MM.1S (cell line): ENCODE results near the gene LDLR.

Experiments used
- DNase-seq: peaks from one replicate; pipeline ENCODE4 v3.0.0-alpha.2; 2015
- H2AFZ ChIP-seq: fragments of 300-600 bp; sonication (generic); 2 replicates; pipeline ENCODE4 v1.6.0; 2016; ENCODE audit warnings: antibody characterized with exemption, low read length
- H3F3A ChIP-seq: fragments of 300-600 bp; sonication (generic); 2 replicates; pipeline ENCODE4 v1.6.1; 2016; ENCODE audit warnings: mild to moderate bottlenecking, antibody characterized with exemption, low read length, moderate library complexity, mixed read lengths; ENCODE audit not compliant: insufficient read depth
- H3K27ac ChIP-seq: fragments of 300-600 bp; sonication (generic); 2 replicates; pipeline ENCODE4 v1.5.1; 2016; ENCODE audit warnings: mild to moderate bottlenecking, low read length
- H3K27me3 ChIP-seq: fragments of 300-600 bp; sonication (generic); replicated peaks from 2 replicates; pipeline ENCODE4 v1.6.0; 2016; ENCODE audit warnings: low read length; ENCODE audit not compliant: insufficient read depth
- H3K36me3 ChIP-seq: fragments of 300-600 bp; sonication (generic); replicated peaks from 2 replicates; pipeline ENCODE4 v1.6.1; 2016; ENCODE audit warnings: mild to moderate bottlenecking, low read length, mixed read lengths; ENCODE audit not compliant: insufficient read depth
- H3K4me1 ChIP-seq: fragments of 300-600 bp; sonication (generic); 2 replicates; pipeline ENCODE4 v1.6.1; 2016; ENCODE audit warnings: low read length, mixed read lengths
- H3K4me2 ChIP-seq: fragments of 300-600 bp; sonication (generic); 2 replicates; pipeline ENCODE4 v1.6.0; 2016; ENCODE audit warnings: low read depth, low read length
- H3K4me3 ChIP-seq: fragments of 300-600 bp; sonication (generic); 2 replicates; pipeline ENCODE4 v1.5.1; 2016; ENCODE audit warnings: low read length, mixed read lengths
- H3K79me2 ChIP-seq: fragments of 300-600 bp; sonication (generic); 2 replicates; pipeline ENCODE4 v1.6.1; 2016; ENCODE audit warnings: mixed run types, low read length, mixed read lengths
- H3K9ac ChIP-seq: fragments of 300-600 bp; sonication (generic); 2 replicates; pipeline ENCODE4 v1.6.1; 2016; ENCODE audit warnings: low read length, mixed read lengths
- H3K9me2 ChIP-seq: fragments of 300-600 bp; sonication (generic); replicated peaks from 2 replicates; pipeline ENCODE4 v1.6.1; 2016; ENCODE audit warnings: mild to moderate bottlenecking, low read length, mixed read lengths; ENCODE audit not compliant: insufficient read depth
- H3K9me3 ChIP-seq: fragments of 300-600 bp; sonication (generic); replicated peaks from 2 replicates; pipeline ENCODE4 v1.6.1; 2016; ENCODE audit warnings: mild to moderate bottlenecking, low read length, mixed read lengths; ENCODE audit not compliant: insufficient read depth
- H4K20me1 ChIP-seq: fragments of 300-600 bp; sonication (generic); 2 replicates; pipeline ENCODE4 v1.6.1; 2016; ENCODE audit warnings: mild to moderate bottlenecking, low read length, moderate library complexity, mixed read lengths; ENCODE audit not compliant: insufficient read depth
- CTCF ChIP-seq: fragments of 300-600 bp; sonication (generic); IDR thresholded peaks from 2 replicates; pipeline ENCODE4 v1.5.1; 2016; ENCODE audit warnings: antibody characterized with exemption, low read length, mixed read lengths
- EZH2 ChIP-seq: fragments of 300-600 bp; sonication (generic); optimal IDR thresholded peaks from 2 replicates; pipeline ENCODE3; 2017; ENCODE audit warnings: low read depth, mild to moderate bottlenecking, antibody characterized with exemption, low read length, mixed read lengths
- EZH2phosphoT487 ChIP-seq: fragments of 300-600 bp; sonication (generic); IDR thresholded peaks from 2 replicates; pipeline ENCODE4 v1.6.1; 2018; ENCODE audit warnings: antibody characterized with exemption, low read length

The LDLR gene

GRCh38 chr19:11106477-11106876 is 17.2 kb downstream of the LDLR start:
- no peak overlapping the region for H3K4me3 ChIP-seq
- no peaks in the 10 kb centered on the region for H3K9me2 ChIP-seq
- H3K36me3 ChIP-seq: peaks cover 25% of the 10 kb centered on the region
- H2AFZ ChIP-seq: no peak overlapping the region
- no peaks in the 10 kb centered on the region for H3K27me3 ChIP-seq
- H3K9me3 ChIP-seq: no peaks in the 10 kb centered on the region
- peaks cover 73% of the 10 kb centered on the region for H3K79me2 ChIP-seq
- H3K9ac ChIP-seq: no peak overlapping the region
- H3K4me2 ChIP-seq: no peak overlapping the region
- no peak overlapping the region for H3K27ac ChIP-seq
- no peaks in the 10 kb centered on the region for H3K4me1 ChIP-seq
- TF ChIP-seq EZH2 (no peak), CTCF (no peak), EZH2phosphoT487 (no peak)
- DNase-seq: no peak
- H4K20me1 ChIP-seq: peaks cover 10% of the 10 kb centered on the region
- H3F3A ChIP-seq: peaks cover 11% of the 10 kb centered on the region; the same call in 1 of the 2 replicates

GRCh38 chr19:11108746-11109145 is 19.5 kb downstream of the LDLR start:
- Histone ChIP-seq H3K9ac (no peak overlapping the region), H3K9me3 (no peaks in the 10 kb centered on the region), H3K4me3 (no peak overlapping the region), H3K4me1 (peaks cover 9% of the 10 kb centered on the region), H3K9me2 (no peaks in the 10 kb centered on the region), H3K79me2 (peaks cover 70% of the 10 kb centered on the region), H2AFZ (no peak overlapping the region), H4K20me1 (peaks cover 16% of the 10 kb centered on the region), H3K27ac (no peak overlapping the region), H3K36me3 (peaks cover 31% of the 10 kb centered on the region), H3K27me3 (no peaks in the 10 kb centered on the region), H3F3A (peaks cover 18% of the 10 kb centered on the region; the same call in 1 of the 2 replicates), H3K4me2 (no peak overlapping the region)
- TF ChIP-seq EZH2 (no peak), EZH2phosphoT487 (no peak), CTCF (no peak)
- no peak for DNase-seq

- TF ChIP-seq EZH2phosphoT487 (no peak), EZH2 (no peak), CTCF (no peak)
- Histone ChIP-seq H4K20me1 (peaks cover 9% of the 10 kb centered on the region), H3K36me3 (peaks cover 31% of the 10 kb centered on the region), H3K79me2 (peaks cover 59% of the 10 kb centered on the region), H3F3A (peaks cover 24% of the 10 kb centered on the region; the same call in 1 of the 2 replicates), H3K4me1 (peaks cover 9% of the 10 kb centered on the region), H3K27ac (no peak overlapping the region), H3K9me3 (no peaks in the 10 kb centered on the region), H3K4me3 (no peak overlapping the region), H3K9me2 (no peaks in the 10 kb centered on the region), H3K4me2 (no peak overlapping the region), H3K27me3 (no peaks in the 10 kb centered on the region), H2AFZ (no peak overlapping the region), H3K9ac (no peak overlapping the region)
- no peak for DNase-seq
These were observed 22.0 kb downstream of the LDLR start for GRCh38 chr19:11111117-11111770.
